Measurements from ENCODE around the gene GATA5. TPM values are rescaled to one million over a fixed set of nuclear protein-coding genes. Genes with fewer than 3 reads are reported as not detected.

GATA5 gene
- polyA plus RNA-seq, 1 donor from 2014 or later: not detected

- Histone ChIP-seq H3K79me2 (replicated peaks; ENCODE audit: insufficient read depth, low read length) (no peaks in the 10 kb centered on the region), H3K36me3 (ENCODE audit: insufficient read depth, low read length) (no peaks in the 10 kb centered on the region), H3K9me3 (ENCODE audit: low read length) (no peaks in the 10 kb centered on the region), H3K4me2 (ENCODE audit: low read length) (no peak overlapping the region), H4K20me1 (ENCODE audit: insufficient read depth) (no peaks in the 10 kb centered on the region), H3K9ac (ENCODE audit: low read length) (no peak overlapping the region), H3K4me3 (ENCODE audit: low read length) (no peak overlapping the region), H3K27ac (ENCODE audit: low read length) (no peak overlapping the region), H3K27me3 (ENCODE audit: insufficient read depth, low read depth, low read length) (peaks cover 43% of the 10 kb centered on the region), H3F3A (ENCODE audit: insufficient read depth, low read length, poor library complexity, severe bottlenecking) (no peaks in the 10 kb centered on the region), H2AFZ (ENCODE audit: low read depth, low read length) (no peak overlapping the region), H3K9me2 (ENCODE audit: insufficient read depth, low read length) (no peaks in the 10 kb centered on the region)
- no peak for TF ChIP-seq MXI1 (conservative IDR thresholded peaks at IDR 0.05; ENCODE audit: poor library complexity, severe bottlenecking)
- TF ChIP-seq EP300 (conservative IDR thresholded peaks at IDR 0.05; ENCODE audit: poor library complexity, severe bottlenecking): no peak
- TF ChIP-seq CTCF (IDR thresholded peaks at IDR 0.05; ENCODE audit: poor library complexity, severe bottlenecking): no peak
- no peak for TF ChIP-seq RAD21 (conservative IDR thresholded peaks at IDR 0.05)
- no peak for TF ChIP-seq TAF1 (IDR thresholded peaks at IDR 0.05; ENCODE audit: low read depth)
- no peak for TF ChIP-seq POLR2AphosphoS5 (IDR thresholded peaks at IDR 0.05)
- TF ChIP-seq REST (IDR thresholded peaks at IDR 0.05; ENCODE audit: borderline replicate concordance): no peak
- TF ChIP-seq SMC3 (conservative IDR thresholded peaks at IDR 0.05; ENCODE audit: poor library complexity): no peak
- no peak for TF ChIP-seq EZH2 (IDR thresholded peaks at IDR 0.05; ENCODE audit: borderline replicate concordance, insufficient read depth, low read length, poor library complexity, severe bottlenecking)
Measured at GRCh38 chr20:62485062-62485700, 9.4 kb upstream of the GATA5 start.

DNA sequence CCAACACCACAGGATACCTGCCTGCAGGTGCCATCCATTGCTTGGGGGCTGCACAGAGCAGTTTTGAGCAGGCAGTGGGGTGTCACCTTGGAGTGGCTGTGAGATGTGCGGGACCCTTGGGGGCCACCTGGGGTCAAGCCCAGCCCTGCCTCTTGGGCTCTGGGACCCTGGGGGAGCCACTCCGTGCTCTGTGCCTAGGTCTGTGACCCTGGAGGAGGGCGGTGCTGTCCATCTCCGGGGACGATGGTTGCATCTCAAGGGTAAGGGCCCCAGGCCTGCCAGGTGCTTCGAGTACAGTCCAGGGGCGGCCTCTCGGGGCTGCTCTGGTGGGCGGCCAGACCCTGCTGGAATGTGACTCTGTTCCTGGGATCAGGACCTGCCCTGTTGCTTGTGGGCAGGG lies 8.7 kb upstream of the GATA5 start:
- no peaks in the 10 kb centered on the region for H3F3A ChIP-seq (ENCODE audit: insufficient read depth, low read length, poor library complexity, severe bottlenecking)
- H3K9ac ChIP-seq (ENCODE audit: low read length): no peak overlapping the region
- H3K4me3 ChIP-seq (ENCODE audit: low read length): no peak overlapping the region
- no peak overlapping the region for H3K4me2 ChIP-seq (ENCODE audit: low read length)
- H4K20me1 ChIP-seq (ENCODE audit: insufficient read depth): no peaks in the 10 kb centered on the region
- no peaks in the 10 kb centered on the region for H3K9me2 ChIP-seq (ENCODE audit: insufficient read depth, low read length)
- H2AFZ ChIP-seq (ENCODE audit: low read depth, low read length): no peak overlapping the region
- H3K36me3 ChIP-seq (ENCODE audit: insufficient read depth, low read length): no peaks in the 10 kb centered on the region
- TF ChIP-seq EZH2 (IDR thresholded peaks at IDR 0.05; ENCODE audit: borderline replicate concordance, insufficient read depth, low read length, poor library complexity, severe bottlenecking) (no peak), EP300 (conservative IDR thresholded peaks at IDR 0.05; ENCODE audit: poor library complexity, severe bottlenecking) (no peak), POLR2AphosphoS5 (IDR thresholded peaks at IDR 0.05) (no peak), SMC3 (conservative IDR thresholded peaks at IDR 0.05; ENCODE audit: poor library complexity) (no peak), TAF1 (IDR thresholded peaks at IDR 0.05; ENCODE audit: low read depth) (no peak), MXI1 (conservative IDR thresholded peaks at IDR 0.05; ENCODE audit: poor library complexity, severe bottlenecking) (no peak), RAD21 (conservative IDR thresholded peaks at IDR 0.05) (no peak), REST (IDR thresholded peaks at IDR 0.05; ENCODE audit: borderline replicate concordance) (no peak), CTCF (IDR thresholded peaks at IDR 0.05; ENCODE audit: poor library complexity, severe bottlenecking) (no peak)
- H3K27ac ChIP-seq (ENCODE audit: low read length): no peak overlapping the region
- no peaks in the 10 kb centered on the region for H3K79me2 ChIP-seq (replicated peaks; ENCODE audit: insufficient read depth, low read length)
- H3K9me3 ChIP-seq (ENCODE audit: low read length): no peaks in the 10 kb centered on the region
- H3K27me3 ChIP-seq (ENCODE audit: insufficient read depth, low read depth, low read length): peaks cover 47% of the 10 kb centered on the region
